Mesothelial cell of epicardium (in vitro differentiated cells): ENCODE data around the gene SERPINE2. TPM values are rescaled to one million over a fixed set of nuclear protein-coding genes. Genes with fewer than 3 reads are reported as not detected.

Experiments
- DNase-seq, 2 experiments: peaks; one replicate each; pipeline ENCODE4 v3.0.0; 2021; ENCODE audit warnings: low spot score in 2 of 2; ENCODE audit not compliant: unreplicated experiment in 2 of 2
- H3K27ac Mint-ChIP-seq: 2 replicates; pipeline ENCODE4 v1.8.0; 2021; ENCODE audit warnings: mixed read lengths
- H3K27me3 Mint-ChIP-seq: 2 replicates; pipeline ENCODE4 v1.8.0; 2021; ENCODE audit warnings: low read depth, mixed read lengths
- H3K36me3 Mint-ChIP-seq: 2 replicates; pipeline ENCODE4 v1.8.0; 2021; ENCODE audit warnings: mixed read lengths
- H3K4me1 Mint-ChIP-seq: 2 replicates; pipeline ENCODE4 v1.8.0; 2021; ENCODE audit warnings: mixed read lengths
- H3K4me3 Mint-ChIP-seq: 2 replicates; pipeline ENCODE4 v1.8.0; 2021; ENCODE audit warnings: mild to moderate bottlenecking, moderate library complexity, mixed read lengths
- H3K9me3 Mint-ChIP-seq: 2 replicates; pipeline ENCODE4 v1.8.0; 2021; ENCODE audit warnings: mixed read lengths
- CTCF ChIP-seq: fragments of 200-600 bp; sonication (generic); IDR thresholded peaks from one replicate; pipeline ENCODE4 v1.5.0; 2021; ENCODE audit warnings: antibody characterized with exemption; ENCODE audit not compliant: unreplicated experiment
- total RNA-seq: library from RNA; stranded (reverse); gene quantifications from 3 replicates; pipeline ENCODE4 v1.2.1, GENCODE V29; 2021

SERPINE2 gene, protein sequence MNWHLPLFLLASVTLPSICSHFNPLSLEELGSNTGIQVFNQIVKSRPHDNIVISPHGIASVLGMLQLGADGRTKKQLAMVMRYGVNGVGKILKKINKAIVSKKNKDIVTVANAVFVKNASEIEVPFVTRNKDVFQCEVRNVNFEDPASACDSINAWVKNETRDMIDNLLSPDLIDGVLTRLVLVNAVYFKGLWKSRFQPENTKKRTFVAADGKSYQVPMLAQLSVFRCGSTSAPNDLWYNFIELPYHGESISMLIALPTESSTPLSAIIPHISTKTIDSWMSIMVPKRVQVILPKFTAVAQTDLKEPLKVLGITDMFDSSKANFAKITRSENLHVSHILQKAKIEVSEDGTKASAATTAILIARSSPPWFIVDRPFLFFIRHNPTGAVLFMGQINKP
- 45.9 to 49.9 TPM (median 48.6 TPM) in 3 replicates for total RNA-seq

DNA sequence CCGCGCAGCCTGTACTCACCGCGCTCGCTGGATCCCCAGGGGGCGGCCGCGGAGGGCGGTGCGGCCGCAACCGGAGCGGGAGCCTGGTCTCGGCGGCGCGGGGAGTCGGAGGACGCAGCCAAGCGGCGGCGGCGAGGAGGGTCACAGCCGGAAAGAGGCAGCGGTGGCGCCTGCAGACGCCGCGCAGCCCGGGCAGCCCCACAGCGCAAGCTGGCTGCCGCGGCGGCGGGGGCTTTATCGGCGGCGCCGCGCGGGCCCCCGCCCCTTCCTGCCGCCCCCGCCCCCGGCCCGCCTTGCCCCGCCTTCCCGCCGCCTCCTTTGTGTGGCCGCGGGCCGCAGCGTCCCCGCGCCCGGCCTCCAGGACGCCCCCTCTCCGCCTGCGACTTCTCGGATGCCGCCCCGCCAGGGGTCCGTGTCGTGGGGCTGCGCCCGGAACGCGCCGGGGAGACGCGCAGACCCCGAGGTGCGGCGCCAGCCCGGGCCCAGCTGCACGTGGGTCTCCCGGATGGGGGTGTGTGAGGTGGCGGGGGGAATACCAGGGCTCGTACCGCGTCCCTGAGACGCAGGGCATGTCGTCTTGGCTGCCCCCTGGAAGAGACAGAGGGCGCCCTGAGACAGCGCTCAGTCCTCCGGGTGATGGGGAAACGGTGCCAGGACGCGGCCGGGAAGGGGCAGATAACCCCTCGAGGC lies at the start of gene SERPINE2:
Gene SERPINE2, minus strand, starts transcription at position 207 of the 690 bp plus-strand sequence. CDS start 37,386 bp downstream, outside the sequence.
- Mint-ChIP-seq H3K27ac (no peak within 1 kb of the TSS), H3K27me3 (peaks cover 81% of the 10 kb centered on the region), H3K4me3 (peak within 1 kb of the TSS; percentile 78), H3K4me1 (peaks cover 21% of the 10 kb centered on the region), H3K36me3 (no peaks in the 10 kb centered on the region), H3K9me3 (no peaks in the 10 kb centered on the region)
- no peak for TF ChIP-seq CTCF
- peak; percentile 31 to 58 for DNase-seq

DNA sequence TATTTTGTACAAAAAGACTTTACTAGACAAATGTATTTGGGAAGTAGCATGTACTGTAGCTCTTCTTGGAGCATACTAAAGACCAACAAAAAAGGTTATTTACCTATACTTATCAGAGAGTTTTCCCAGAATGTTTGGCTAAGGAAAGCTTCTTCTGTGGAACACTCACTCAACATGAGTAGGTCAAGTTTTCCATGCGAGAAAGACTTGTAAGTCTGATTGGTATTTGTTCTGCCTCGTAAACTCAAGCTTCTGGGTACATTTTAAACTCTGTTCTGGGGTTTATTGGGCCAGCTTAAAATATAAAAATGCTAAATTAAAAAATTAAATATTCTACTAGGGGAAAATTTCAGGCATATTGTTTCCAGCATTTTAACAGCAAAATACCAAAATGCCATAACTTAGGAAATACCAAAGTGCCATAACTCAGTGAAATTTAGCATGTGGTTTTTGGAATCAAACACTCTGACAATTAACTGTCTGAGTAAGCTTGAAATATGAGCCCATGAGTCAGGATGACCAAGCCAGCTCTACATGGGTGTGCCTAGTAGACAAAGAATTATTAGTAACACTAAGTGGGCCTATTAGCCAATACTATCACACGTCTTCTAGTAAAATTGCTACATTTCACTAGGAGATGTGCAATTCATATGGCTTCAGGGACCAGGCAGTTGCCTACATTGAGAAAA lies 47.3 kb upstream of the SERPINE2 start:
- no peaks in the 10 kb centered on the region for H3K27me3 Mint-ChIP-seq
- DNase-seq = no peak
- H3K27ac Mint-ChIP-seq = no peak overlapping the region
- no peak for TF ChIP-seq CTCF
- peaks cover 2% of the 10 kb centered on the region for H3K4me1 Mint-ChIP-seq
- H3K4me3 Mint-ChIP-seq = no peak overlapping the region
- no peaks in the 10 kb centered on the region for H3K36me3 Mint-ChIP-seq
- H3K9me3 Mint-ChIP-seq = no peaks in the 10 kb centered on the region

DNA sequence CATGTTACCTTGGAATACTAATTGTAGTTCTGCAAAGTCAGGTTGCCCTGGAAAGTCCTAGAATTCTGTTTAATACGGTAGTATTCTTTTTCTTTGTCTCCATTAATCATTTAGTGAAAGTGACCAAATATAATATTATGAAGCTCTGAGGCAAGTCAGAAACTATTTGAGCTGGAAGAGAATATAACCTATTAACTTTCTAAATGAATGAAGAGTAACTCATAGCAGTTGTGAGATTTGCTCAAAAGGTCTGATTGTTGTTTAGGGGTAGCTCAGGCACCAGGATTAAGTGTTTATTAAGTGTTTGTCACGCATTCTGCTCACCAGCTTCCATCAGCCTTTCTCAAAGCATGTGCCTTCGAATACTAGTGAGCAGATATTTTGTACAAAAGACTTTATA lies 46.7 kb upstream of the SERPINE2 start:
- no peak overlapping the region for H3K27ac Mint-ChIP-seq
- H3K9me3 Mint-ChIP-seq = no peaks in the 10 kb centered on the region
- H3K4me1 Mint-ChIP-seq = peaks cover 2% of the 10 kb centered on the region
- H3K36me3 Mint-ChIP-seq = no peaks in the 10 kb centered on the region
- no peak for DNase-seq
- no peak overlapping the region for H3K4me3 Mint-ChIP-seq
- H3K27me3 Mint-ChIP-seq = no peaks in the 10 kb centered on the region
- no peak for TF ChIP-seq CTCF

GRCh38 chr2:224085246-224085645 lies 46.2 kb upstream of the SERPINE2 start:
- no peak for DNase-seq
- H3K9me3 Mint-ChIP-seq = no peaks in the 10 kb centered on the region
- no peak overlapping the region for H3K27ac Mint-ChIP-seq
- no peaks in the 10 kb centered on the region for H3K27me3 Mint-ChIP-seq
- H3K4me1 Mint-ChIP-seq = peaks cover 2% of the 10 kb centered on the region
- H3K4me3 Mint-ChIP-seq = no peak overlapping the region
- TF ChIP-seq CTCF = no peak
- no peaks in the 10 kb centered on the region for H3K36me3 Mint-ChIP-seq

- H3K4me3 Mint-ChIP-seq = no peak overlapping the region
- no peaks in the 10 kb centered on the region for H3K36me3 Mint-ChIP-seq
- H3K4me1 Mint-ChIP-seq = peaks cover 2% of the 10 kb centered on the region
- no peak for TF ChIP-seq CTCF
- H3K27me3 Mint-ChIP-seq = no peaks in the 10 kb centered on the region
- no peak overlapping the region for H3K27ac Mint-ChIP-seq
- no peaks in the 10 kb centered on the region for H3K9me3 Mint-ChIP-seq
- DNase-seq = no peak
Measured at GRCh38 chr2:224084266-224084892, 45.3 kb upstream of the SERPINE2 start.
